CD4-positive, alpha-beta T cell treated with Interleukin-6 at 100 ng/mL for 8 hours (primary cell): ENCODE measurements around the gene GNB5.
"Not testable (repeated sequence)": the region's sequence is repeated elsewhere in the genome, so short reads cannot be mapped to it uniquely, and the experiment has no call there.

Source experiments
- DNase-seq: peaks from one replicate; pipeline ENCODE4 v3.0.0-alpha.2; 2020; ENCODE audit warnings: mixed read lengths, low spot score

GNB5 gene

DNA sequence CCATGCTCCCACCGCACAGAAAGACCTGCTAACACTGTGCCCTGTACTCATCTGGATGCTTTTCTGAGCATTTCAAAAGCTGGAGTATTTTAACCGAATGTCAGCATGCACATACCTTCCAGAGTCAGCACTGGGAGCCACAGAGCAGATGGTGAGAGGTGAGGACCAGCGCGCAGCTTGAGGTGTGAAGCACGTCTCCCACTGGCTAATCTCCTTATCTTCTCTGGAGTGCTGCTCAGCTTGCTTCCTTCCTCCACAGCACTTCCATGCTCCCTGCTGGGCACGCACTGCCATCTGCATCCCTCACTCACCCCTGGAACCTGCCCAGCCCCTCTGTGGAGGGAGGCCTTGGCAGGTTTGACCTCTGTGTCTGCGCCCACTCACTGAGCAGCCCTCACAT is at the start of gene GNB5:
Gene GNB5 (minus strand): TSS at position 186 of the 400 bp plus-strand sequence. CDS start 6,716 bp downstream, outside the sequence.
- DNase-seq = no peak

DNA sequence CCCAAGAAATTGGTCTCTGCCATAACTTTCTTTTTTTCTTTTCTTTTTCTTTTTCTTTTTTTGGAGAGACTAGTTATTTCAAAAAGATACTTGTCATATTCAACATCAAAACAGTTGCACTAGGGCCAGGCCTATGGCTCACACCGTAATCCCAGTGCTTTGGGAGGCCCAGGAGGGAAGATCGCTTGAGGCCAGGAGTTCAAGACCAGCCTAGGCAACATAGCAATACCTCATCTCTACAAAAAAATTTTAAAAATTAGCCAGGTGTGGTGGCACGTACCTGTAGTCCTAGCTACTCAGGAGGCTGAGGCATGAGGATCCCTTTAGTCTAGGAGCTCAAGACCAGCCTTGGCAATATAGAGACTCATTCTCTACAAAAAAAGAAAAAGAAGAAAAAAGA is 49.0 kb upstream of the GNB5 start:
- no peak for DNase-seq

DNA sequence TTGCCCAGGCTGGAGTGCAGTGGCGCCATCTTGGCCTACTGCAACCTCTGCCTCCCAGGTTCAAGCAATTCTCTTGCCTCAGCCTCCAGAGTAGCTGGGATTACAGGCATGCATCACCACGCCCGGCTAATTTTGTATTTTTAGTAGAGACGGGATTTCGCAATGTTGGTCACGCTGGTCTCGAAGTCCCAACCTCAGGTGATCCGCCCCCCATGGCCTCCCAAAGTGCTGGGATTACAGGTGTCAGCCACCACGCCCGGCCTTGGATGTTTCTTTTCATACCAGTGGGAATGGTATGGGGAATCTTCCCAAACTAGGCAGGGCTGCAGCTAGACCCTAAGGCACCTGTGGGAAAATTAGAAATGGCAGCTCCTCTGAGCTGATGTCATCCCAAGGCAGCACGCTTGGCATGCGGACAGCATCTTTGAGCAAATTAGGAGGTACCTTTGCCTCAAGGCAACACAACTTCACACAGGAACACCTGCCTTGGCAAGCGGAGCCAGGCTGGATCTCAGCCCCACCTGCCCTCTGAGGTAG is 47.9 kb upstream of the GNB5 start:
- not testable (repeated sequence) for DNase-seq

DNA sequence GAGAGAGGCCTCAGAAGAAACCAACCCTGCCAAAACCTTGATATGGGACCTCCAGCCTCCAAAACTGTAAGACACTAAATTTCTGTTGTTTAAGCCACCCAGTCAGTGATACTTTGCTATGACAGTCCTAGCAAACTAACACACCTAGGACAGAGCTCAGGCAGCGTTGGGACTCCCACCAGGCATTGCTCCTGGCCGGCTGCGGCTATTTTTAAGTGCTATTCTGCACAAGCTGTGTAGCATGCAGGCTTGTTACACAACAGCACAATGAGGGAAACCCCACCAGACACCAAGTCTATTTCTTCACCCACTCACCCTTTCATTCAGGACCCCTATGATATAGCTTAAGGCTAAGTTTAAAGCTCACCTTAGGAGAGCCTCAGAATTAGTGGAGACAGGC is 47.0 kb upstream of the GNB5 start:
- no peak for DNase-seq

- DNase-seq = no peak
These were observed 44.8 kb upstream of the GNB5 start for GRCh38 chr15:52236013-52236412.

GRCh38 chr15:52234596-52235541 is 43.7 kb upstream of the GNB5 start:
- peak; percentile 52 for DNase-seq

DNA sequence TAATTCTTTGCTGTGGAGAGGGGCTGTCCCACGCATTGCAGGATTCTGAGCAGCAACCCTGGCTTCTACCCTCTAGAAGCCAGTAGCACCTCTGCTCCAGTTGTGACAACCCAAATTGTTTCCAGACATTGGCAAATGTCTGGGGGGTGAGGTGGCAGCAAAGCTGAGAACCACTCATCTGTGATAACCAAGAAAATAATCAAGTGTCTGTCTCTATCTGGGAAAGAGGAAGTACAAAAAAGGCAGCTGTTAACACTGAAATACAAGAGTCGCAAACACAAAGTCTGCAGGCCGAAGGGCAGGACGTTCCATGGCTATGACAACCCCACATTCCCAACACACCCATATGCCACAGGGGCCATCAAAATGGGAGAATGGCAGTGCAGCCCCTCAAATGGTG is 42.2 kb upstream of the GNB5 start:
- DNase-seq = no peak

DNA sequence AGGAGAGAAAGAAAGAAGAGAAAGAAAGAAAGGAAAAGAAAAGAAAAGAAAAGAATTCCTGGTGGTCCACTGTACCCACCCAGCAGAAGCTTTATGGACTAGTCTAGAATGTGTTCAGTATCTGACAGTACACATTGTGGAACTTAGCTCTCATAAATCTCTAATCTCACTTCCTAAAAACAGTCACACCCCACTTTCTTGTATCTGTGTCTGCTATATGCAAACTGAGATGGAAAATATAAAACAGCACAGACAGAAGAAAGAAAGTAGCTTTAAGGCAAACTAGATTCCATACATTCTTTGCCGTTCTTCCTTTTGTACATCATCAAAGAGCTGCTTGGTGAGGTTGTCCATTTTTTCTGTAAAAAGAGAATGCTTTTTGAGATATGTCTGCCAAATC is 41.1 kb upstream of the GNB5 start:
- no peak for DNase-seq

- no peak for DNase-seq
These were observed 38.9 kb upstream of the GNB5 start for GRCh38 chr15:52230073-52230472.

GRCh38 chr15:52228921-52229320 is 37.7 kb upstream of the GNB5 start:
- DNase-seq = no peak

- DNase-seq = peak; percentile 75
These were observed 36.3 kb upstream of the GNB5 start for GRCh38 chr15:52227456-52227855.

GRCh38 chr15:52225230-52225629 is 34.0 kb upstream of the GNB5 start:
- DNase-seq = no peak

GRCh38 chr15:52224211-52224610 is 33.0 kb upstream of the GNB5 start:
- no peak for DNase-seq

DNA sequence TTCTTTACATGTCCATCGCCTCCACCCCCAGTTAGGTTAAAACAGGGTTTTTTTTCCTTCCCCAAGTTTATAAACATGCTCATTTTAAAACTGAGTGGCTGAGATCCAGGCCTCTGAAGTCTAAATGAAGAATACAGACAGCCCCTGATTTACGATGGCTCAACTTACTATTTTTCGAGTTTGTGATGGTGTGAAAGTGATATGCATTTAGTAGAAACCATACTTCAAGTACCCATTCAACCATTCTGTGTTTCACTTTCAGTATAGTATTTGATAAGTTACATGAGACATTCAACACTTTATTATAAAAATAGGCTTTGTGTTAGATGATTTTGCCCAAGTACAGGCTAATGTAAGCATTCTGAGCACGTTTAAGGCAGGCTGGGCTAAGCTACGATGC is 30.5 kb upstream of the GNB5 start:
- DNase-seq = no peak

GRCh38 chr15:52220937-52221660 is 29.9 kb upstream of the GNB5 start:
- DNase-seq = peak; percentile 24

GRCh38 chr15:52220251-52220650 is 29.1 kb upstream of the GNB5 start:
- DNase-seq = no peak

GRCh38 chr15:52218816-52219215 is 27.6 kb upstream of the GNB5 start:
- DNase-seq = no peak

- no peak for DNase-seq
These were observed 27.2 kb upstream of the GNB5 start for GRCh38 chr15:52218371-52218770.

DNA sequence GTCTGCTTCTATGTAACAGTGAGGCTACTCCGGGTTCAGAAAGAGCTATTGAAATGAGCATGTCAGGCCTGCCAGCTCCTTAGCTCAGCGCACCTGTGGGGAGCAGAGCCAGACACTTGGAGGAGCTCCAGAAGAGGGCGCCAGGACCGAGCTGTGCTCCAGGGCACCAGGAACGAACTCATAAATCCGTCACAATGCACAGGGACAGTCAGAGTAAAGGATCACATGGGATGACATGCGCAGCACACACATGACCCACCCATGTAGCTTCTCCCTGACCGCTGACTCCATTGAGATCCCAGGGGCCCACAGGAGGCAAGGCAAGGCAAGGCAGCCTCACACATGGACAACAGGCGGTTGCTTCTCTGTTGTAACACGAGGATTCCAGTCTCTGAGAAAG is 26.0 kb upstream of the GNB5 start:
- no peak for DNase-seq

DNA sequence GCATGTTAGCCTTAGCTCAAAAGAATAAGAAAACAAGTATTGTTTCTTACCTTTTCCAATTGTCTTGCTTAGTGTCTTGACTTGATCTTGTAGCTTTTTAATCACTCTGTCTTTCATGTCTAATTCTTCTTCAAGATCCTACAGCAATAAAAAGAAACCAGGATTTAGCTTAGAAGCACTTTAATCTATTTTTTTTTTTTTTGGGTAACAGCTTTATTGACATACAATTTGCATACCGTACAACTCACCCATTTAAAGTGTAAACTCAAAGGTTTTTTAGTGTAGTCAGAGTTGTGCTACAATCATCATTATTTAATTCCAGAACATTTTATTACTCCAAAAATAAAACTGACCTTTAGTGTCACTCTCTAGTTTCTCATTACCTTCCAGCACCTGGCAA is 23.4 kb upstream of the GNB5 start:
- no peak for DNase-seq

DNA sequence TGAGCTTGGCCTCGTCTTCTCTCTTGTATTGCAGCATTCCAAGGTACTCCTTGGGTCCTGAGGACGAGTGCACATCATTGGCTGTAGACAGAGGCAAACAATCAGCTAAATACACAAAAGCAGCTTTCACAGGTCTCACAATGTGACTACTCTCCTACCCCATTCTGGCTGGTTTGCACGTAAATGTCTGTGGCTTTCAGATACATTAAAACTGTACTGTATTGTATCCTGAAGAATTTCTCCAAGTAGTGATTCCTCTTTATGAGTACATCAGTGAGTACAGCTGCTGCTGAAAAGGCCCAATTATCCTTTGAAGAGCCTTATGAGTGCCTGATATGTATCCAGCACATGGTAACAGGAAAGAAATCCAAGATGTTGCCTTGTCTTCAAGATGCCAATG is 22.0 kb upstream of the GNB5 start:
- no peak for DNase-seq

DNA sequence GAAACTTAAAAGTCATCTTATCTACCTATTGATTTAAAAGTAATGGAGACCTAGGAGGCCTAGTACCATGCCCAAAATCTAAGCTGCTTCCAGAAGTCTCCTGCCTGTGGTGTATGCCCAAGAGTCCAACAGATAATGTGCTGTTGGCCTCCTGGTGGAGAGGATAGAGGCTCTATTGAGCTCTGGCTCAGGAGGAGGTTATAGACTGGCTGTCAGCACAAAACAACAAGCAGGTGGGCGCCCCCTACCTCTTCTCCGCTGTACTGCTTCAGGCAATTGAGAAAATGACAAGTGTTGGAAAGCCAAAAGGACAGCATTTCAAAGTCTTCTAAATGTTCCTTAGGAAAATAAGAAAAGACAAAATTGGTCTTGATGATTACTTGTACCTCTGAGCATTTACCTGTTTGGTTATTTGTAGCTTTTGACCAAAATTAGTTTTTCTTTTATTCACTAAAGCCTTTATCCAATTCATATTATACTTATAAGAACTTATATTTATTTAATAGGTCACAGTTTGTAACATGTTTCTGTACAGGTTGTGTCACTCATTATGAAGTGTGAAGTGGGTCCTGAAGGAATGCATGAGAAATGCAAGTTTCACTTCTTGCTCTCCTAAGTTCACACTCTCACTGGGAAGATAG is 17.2 kb upstream of the GNB5 start:
- peak; percentile 66 for DNase-seq
